HepG2 (cell line): ENCODE measurements around the gene NMNAT3. TPM values are rescaled to one million over a fixed set of nuclear protein-coding genes. Genes with fewer than 3 reads are reported as not detected.

Source experiments
- ATAC-seq: fragments of 200-7000 bp; cut with Tn5 transposase; 3 replicates; pipeline ENCODE4 v1.9.1; 2020; ENCODE audit warnings: mild to moderate bottlenecking, moderate library complexity
- BruUV-seq: library from RNA; stranded (reverse); fragments of 400-500 nt; replicated peaks from 2 replicates; lab custom pipeline; 2021; lab: Mats Ljungman, UMichigan
- CTCF ChIA-PET: fragments of 300-600 bp; formaldehyde crosslinking; extraction: SDS; loops from one replicate; lab custom pipeline; 2021; ENCODE audit warnings: low total read pairs, inconsistent platforms, low intra/inter-chr PET ratio; lab: Yijun Ruan, JAX
- POLR2A ChIA-PET: fragments of 350-600 bp; sonication (Branson Sonifier 250); formaldehyde crosslinking; loops from one replicate; lab custom pipeline; 2020; ENCODE audit warnings: antibody characterized with exemption, inconsistent platforms; lab: Yijun Ruan, JAX
- DNase-seq: peaks from one replicate; pipeline ENCODE4 v3.0.0-alpha.2; 2015; ENCODE audit warnings: low spot score
- FAIRE-seq: peaks from 3 replicates; lab custom pipeline; 2011; peaks lifted over from hg19 to GRCh38; lab: Jason Lieb, UNC
- H2AFZ ChIP-seq: one replicate; pipeline ENCODE4 v1.6.1; 2011; ENCODE audit warnings: low read length, inconsistent platforms
- H3K27ac ChIP-seq: fragments of 300-600 bp; 3 replicates; pipeline ENCODE4 v1.8.0; 2011; ENCODE audit warnings: mixed run types, mild to moderate bottlenecking, mixed read lengths, low read length, inconsistent platforms; ENCODE audit not compliant: insufficient read depth; ENCODE audit errors: extremely low read length
- H3K27me3 ChIP-seq, 2 experiments: fragments of 200-600 bp in 1 of 2; 2 replicates in 1 of 2; 3 replicates in 1 of 2; pipeline versions ENCODE4 v1.6.0 to v1.8.0; 2011; ENCODE audit warnings: low read length in 2 of 2, mild to moderate bottlenecking in 2 of 2, moderate library complexity in 2 of 2, inconsistent platforms in 1 of 2; ENCODE audit not compliant: insufficient read depth in 2 of 2, control insufficient read depth in 1 of 2
- H3K36me3 ChIP-seq, 2 experiments: fragments of 200-600 bp in 1 of 2; replicated peaks in 1 of 2; 2 replicates in 1 of 2; 3 replicates in 1 of 2; pipeline versions ENCODE4 v1.5.1 to v1.8.0; 2011; ENCODE audit warnings: low read length in 2 of 2, inconsistent platforms in 1 of 2; ENCODE audit not compliant: insufficient read depth in 2 of 2, control insufficient read depth in 1 of 2
- H3K4me1 ChIP-seq: 2 replicates; pipeline ENCODE4 v1.5.1; 2012; ENCODE audit warnings: low read length, inconsistent platforms; ENCODE audit not compliant: insufficient read depth
- H3K4me2 ChIP-seq: 2 replicates; pipeline ENCODE4 v1.6.0; 2011; ENCODE audit warnings: low read depth, low read length, inconsistent platforms
- H3K4me3 ChIP-seq, 3 experiments: fragments of 200-600 bp in 1 of 3; sonication (generic), shearing (Covaris generic) in 1 of 3; replicated peaks in 1 of 3; 2 replicates each; pipeline ENCODE4 v1.5.1; 2011 to 2016; ENCODE audit warnings: low read length in 3 of 3, inconsistent platforms in 2 of 3, low read depth in 2 of 3, mild to moderate bottlenecking in 2 of 3, control low read depth in 1 of 3, mixed read lengths in 1 of 3; ENCODE audit not compliant: insufficient read depth in 1 of 3
- H3K79me2 ChIP-seq: one replicate; pipeline ENCODE4 v1.6.1; 2011; ENCODE audit warnings: low read length, inconsistent platforms; ENCODE audit not compliant: insufficient read depth
- H3K9ac ChIP-seq: 2 replicates; pipeline ENCODE4 v1.6.0; 2011; ENCODE audit warnings: mild to moderate bottlenecking, low read depth, low read length, inconsistent platforms; ENCODE audit not compliant: insufficient read depth
- H3K9me3 ChIP-seq: 2 replicates; pipeline ENCODE4 v1.5.1; 2012; ENCODE audit warnings: mild to moderate bottlenecking, low read length
- H4K20me1 ChIP-seq: 2 replicates; pipeline ENCODE4 v1.6.0; 2011; ENCODE audit warnings: inconsistent platforms, mild to moderate bottlenecking, low read length, moderate library complexity; ENCODE audit not compliant: insufficient read depth
- ARID2 ChIP-seq: sonication (generic); formaldehyde crosslinking; IDR thresholded peaks from 2 replicates; pipeline ENCODE4 v1.8.1; 2022; ENCODE audit warnings: mild to moderate bottlenecking, missing genetic modification reagents, borderline replicate concordance
- CCAR2 ChIP-seq: fragments of 200-400 bp; formaldehyde crosslinking; optimal IDR thresholded peaks from 2 replicates; pipeline ENCODE3; 2018; ENCODE audit warnings: low read depth, mild to moderate bottlenecking, low read length, moderate library complexity
- ELF3 ChIP-seq: IDR thresholded peaks from 2 replicates; pipeline ENCODE4 v1.6.1; 2016; ENCODE audit warnings: missing genetic modification reagents, missing compliant biosample characterization
- GATAD2A ChIP-seq: IDR thresholded peaks from 2 replicates; pipeline ENCODE4 v1.6.1; 2016
- HIVEP1 ChIP-seq: sonication (generic); formaldehyde crosslinking; IDR thresholded peaks from 2 replicates; pipeline ENCODE4 v1.4.0; 2020; ENCODE audit warnings: mild to moderate bottlenecking, missing genetic modification reagents
- KDM1A ChIP-seq: IDR thresholded peaks from 2 replicates; pipeline ENCODE4 v1.6.1; 2016; ENCODE audit warnings: missing compliant biosample characterization
- MED1 ChIP-seq: sonication (generic); formaldehyde crosslinking; IDR thresholded peaks from 2 replicates; pipeline ENCODE4 v1.4.0; 2020; ENCODE audit warnings: missing genetic modification reagents
- MXD4 ChIP-seq: IDR thresholded peaks from 2 replicates; pipeline ENCODE4 v1.6.1; 2016; ENCODE audit warnings: mild to moderate bottlenecking, missing biosample characterization, missing genetic modification reagents
- NFIB ChIP-seq: sonication (generic); formaldehyde crosslinking; IDR thresholded peaks from 2 replicates; pipeline ENCODE4 v1.9.0; 2021; ENCODE audit warnings: missing genetic modification reagents, mild to moderate bottlenecking, borderline replicate concordance
- STAG1 ChIP-seq: sonication (generic); formaldehyde crosslinking; IDR thresholded peaks from 2 replicates; pipeline ENCODE4 v1.4.0; 2020; ENCODE audit warnings: missing genetic modification reagents
- ZEB1 ChIP-seq: IDR thresholded peaks from 2 replicates; pipeline ENCODE4 v1.6.1; 2012; ENCODE audit warnings: mild to moderate bottlenecking, low read depth, inconsistent platforms; ENCODE audit not compliant: insufficient replicate concordance
- ZNF350 ChIP-seq: sonication (generic); formaldehyde crosslinking; IDR thresholded peaks from 2 replicates; pipeline ENCODE4 v1.4.0; 2020; ENCODE audit warnings: mild to moderate bottlenecking, low read depth, missing genetic modification reagents, borderline replicate concordance
- ZNF576 ChIP-seq: sonication (generic); formaldehyde crosslinking; IDR thresholded peaks from 2 replicates; pipeline ENCODE4 v1.4.0; 2020; ENCODE audit warnings: mild to moderate bottlenecking, missing genetic modification reagents
- ZNF598 ChIP-seq: sonication (generic); formaldehyde crosslinking; IDR thresholded peaks from 2 replicates; pipeline ENCODE4 v1.5.1; 2020; ENCODE audit warnings: mild to moderate bottlenecking, missing genetic modification reagents, borderline replicate concordance
- ZNF790 ChIP-seq: sonication (generic); formaldehyde crosslinking; IDR thresholded peaks from 2 replicates; pipeline ENCODE4 v1.8.0; 2022; ENCODE audit warnings: missing genetic modification reagents, mild to moderate bottlenecking, borderline replicate concordance
- WGBS: methylation state at CpG from one replicate; pipeline ENCODE4 v1.1.6; 2017; ENCODE audit warnings: low lambda C conversion rate; 5-methylcytosine and 5-hydroxymethylcytosine counted together
- in situ Hi-C: cut with HindIII; loops from 2 replicates; pipeline ENCODE4 v1.10.0; 2017; ENCODE audit warnings: low pct_unique_long_range_greater_than_20kb; ENCODE audit not compliant: extremely low pct_ligation_motif_present
- intact Hi-C: fragments of 100-400 bp; cut with micrococcal nuclease; formaldehyde crosslinking; loops from one replicate; pipeline ENCODE4 v1.10.0; 2022; ENCODE audit not compliant: unreplicated experiment
- polyA plus RNA-seq, 8 experiments: library from polyadenylated mRNA; depleted of rRNA in 3 of 8; stranded (reverse) in 7 of 8; unstranded in 1 of 8; fragments of >200 nt; fragmentation: Illumina TruSeq in 4 of 8; extraction: Trizol in 4 of 8; gene quantifications; 2 replicates each; pipeline versions ENCODE4 v1.2.1 to v1.2.3, GENCODE V29; 2011 to 2016; ENCODE audit warnings: low read depth in 4 of 8, missing spikeins in 1 of 8, mixed read lengths in 1 of 8; ENCODE audit not compliant: insufficient read depth in 1 of 8
- total RNA-seq, 5 experiments: library from RNA; depleted of rRNA; stranded (reverse); fragments of >200 nt; fragmentation: Illumina TruSeq; extraction: Trizol; gene quantifications; 2 replicates each; pipeline ENCODE4 v1.2.3, GENCODE V29; 2016; ENCODE audit warnings: low read depth in 1 of 5

NMNAT3 gene
- total and polyA plus RNA-seq, 2 of the 13 experiments (the other 11 are each of a cell fraction or from before 2014, with no cell fraction given), result 6.1 to 7.0 TPM

- Histone ChIP-seq H3K27ac (no peak overlapping the region), H3K4me1 (peaks cover 12% of the 10 kb centered on the region; the same call in 1 of the 2 replicates), H3K79me2 (no peaks in the 10 kb centered on the region), H3K4me2 (no peak overlapping the region), H4K20me1 (no peaks in the 10 kb centered on the region), H3K9ac (no peak overlapping the region), H2AFZ (no peak overlapping the region), H3K4me3 (no peak overlapping the region), H3K9me3 (no peaks in the 10 kb centered on the region), H3K27me3 (peaks cover 0 to 27% of the 10 kb centered on the region in 2 experiments; a peak in 3 of 5 replicates), H3K36me3 (no peaks in the 10 kb centered on the region)
- BruUV-seq, result no TSS peak
- in situ Hi-C loops (no loop called here), intact Hi-C loops (no loop called here)
- ChIA-PET CTCF (no interaction called here), POLR2A (no interaction called here)
- 38% methylated on average over 5 of the region's 5 CpGs for WGBS
- FAIRE-seq (no peak), DNase-seq (no peak), ATAC-seq (peak; percentile 57)
- TF ChIP-seq HIVEP1, result no peak
- no peak for TF ChIP-seq ELF3 (CRISPR knock-in tag)
- no peak for TF ChIP-seq ZNF576 (CRISPR knock-in tag)
- TF ChIP-seq MXD4 (CRISPR knock-in tag), result no peak
- TF ChIP-seq ZNF598 (CRISPR knock-in tag), result no peak
- no peak for TF ChIP-seq ZNF350 (CRISPR knock-in tag)
- TF ChIP-seq MED1 (CRISPR knock-in tag), result no peak
- TF ChIP-seq KDM1A, result no peak
- TF ChIP-seq GATAD2A (CRISPR knock-in tag), result no peak
- TF ChIP-seq ARID2 (CRISPR knock-in tag), result no peak
- TF ChIP-seq ZNF790, result no peak
- TF ChIP-seq ZEB1, result no peak
- TF ChIP-seq NFIB (CRISPR knock-in tag), result no peak
- TF ChIP-seq CCAR2, result no peak
- no peak for TF ChIP-seq STAG1
Observed at GRCh38 chr3:139541532-139542288, 136.1 kb downstream of the NMNAT3 start.
